GM21717 (cell line): ENCODE data around the gene ORC5.
"Not testable (repeated sequence)": the region's sequence is repeated elsewhere in the genome, so short reads cannot be mapped to it uniquely, and the experiment has no call there.

Experiments
- ATAC-seq: cut with Tn5 transposase; IDR thresholded peaks from one replicate; pipeline ENCODE4 v1.9.1; 2021; ENCODE audit warnings: mild to moderate bottlenecking, moderate library complexity; ENCODE audit not compliant: unreplicated experiment

Gene ORC5

GRCh38 chr7:104196161-104196560 lies 11.7 kb downstream of the ORC5 start:
- no peak for ATAC-seq

GRCh38 chr7:104192434-104192833 lies 15.4 kb downstream of the ORC5 start:
- no peak for ATAC-seq

- ATAC-seq, result no peak
Observed at GRCh38 chr7:104185346-104185745, 22.5 kb downstream of the ORC5 start.

GRCh38 chr7:104179178-104179577 lies 28.6 kb downstream of the ORC5 start:
- ATAC-seq, result no peak

- not testable (repeated sequence) for ATAC-seq
Observed at GRCh38 chr7:104177565-104178083, 30.2 kb downstream of the ORC5 start.

DNA sequence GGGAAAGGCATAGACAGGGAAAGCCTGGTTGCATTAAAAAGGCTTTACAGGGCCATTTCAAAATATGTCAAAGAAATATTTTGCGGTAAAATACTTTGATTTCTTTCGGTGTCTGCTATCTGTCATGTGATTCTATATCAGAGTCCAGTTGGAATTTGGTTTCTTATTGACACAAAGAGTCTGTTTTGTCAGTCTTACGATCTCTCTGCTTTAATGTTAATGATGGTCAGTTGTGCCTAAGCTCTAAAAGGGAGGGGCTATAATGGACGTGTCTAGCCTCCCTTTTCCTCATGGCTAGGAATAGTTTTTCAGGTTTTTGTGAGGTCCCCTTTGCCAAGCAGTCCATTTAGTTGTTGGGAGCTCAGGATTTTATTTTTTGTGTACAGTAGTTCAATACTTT lies 31.5 kb downstream of the ORC5 start:
- ATAC-seq, result no peak

DNA sequence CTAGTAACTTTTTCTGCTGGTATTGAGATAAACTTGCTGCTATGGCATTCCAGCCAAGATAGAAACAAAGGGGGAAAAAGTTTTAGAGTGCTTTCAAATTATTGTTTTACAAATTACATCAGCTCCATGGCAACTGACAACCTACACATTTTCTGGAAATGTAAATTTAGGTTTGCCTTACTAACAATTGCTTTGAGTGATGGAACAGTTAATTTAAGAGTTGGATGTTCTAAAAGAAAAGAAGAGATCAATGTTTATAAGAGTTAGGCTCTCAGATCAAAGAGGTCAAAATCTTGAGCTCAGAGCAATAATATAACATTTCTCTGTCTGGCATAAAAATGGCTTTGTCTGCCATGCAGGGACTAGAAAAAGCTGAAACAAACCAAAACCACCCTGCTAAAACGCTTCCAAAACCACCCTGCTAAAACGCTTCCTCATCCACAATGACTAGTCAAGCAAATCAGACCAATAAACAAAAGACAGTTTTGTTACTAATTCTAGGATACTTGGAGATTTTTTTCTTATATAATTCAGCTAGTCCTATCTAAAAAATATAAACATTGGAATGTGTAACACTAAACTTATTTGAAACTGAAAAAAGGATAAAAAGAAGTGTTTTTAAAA lies 32.3 kb downstream of the ORC5 start:
- no peak for ATAC-seq

- no peak for ATAC-seq
Observed at GRCh38 chr7:104174798-104175197, 33.0 kb downstream of the ORC5 start.

- ATAC-seq, result no peak
Observed at GRCh38 chr7:104162081-104162480, 45.7 kb downstream of the ORC5 start.

- ATAC-seq, result no peak
Observed at GRCh38 chr7:104161244-104161643, 46.6 kb downstream of the ORC5 start.

DNA sequence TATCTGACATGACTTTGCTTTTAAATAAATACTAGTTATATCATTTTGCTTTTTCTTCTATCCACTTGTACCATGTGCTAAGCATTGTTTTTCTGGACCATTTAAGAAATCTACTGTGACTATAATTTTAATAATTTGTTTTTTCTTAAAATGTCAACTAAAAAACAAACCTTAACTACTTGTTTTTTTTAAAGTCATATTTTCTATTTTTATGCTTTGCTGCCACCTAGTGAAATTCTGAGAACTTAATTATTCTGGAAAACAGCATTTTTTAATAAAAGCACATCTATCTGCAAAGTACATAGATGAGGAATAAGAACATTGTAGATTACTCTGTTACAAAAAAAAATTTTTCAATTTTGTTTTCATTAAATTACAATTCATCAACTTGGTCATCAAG lies 47.4 kb downstream of the ORC5 start:
- no peak for ATAC-seq

GRCh38 chr7:104156842-104157277 lies 51.0 kb downstream of the ORC5 start:
- no peak for ATAC-seq

DNA sequence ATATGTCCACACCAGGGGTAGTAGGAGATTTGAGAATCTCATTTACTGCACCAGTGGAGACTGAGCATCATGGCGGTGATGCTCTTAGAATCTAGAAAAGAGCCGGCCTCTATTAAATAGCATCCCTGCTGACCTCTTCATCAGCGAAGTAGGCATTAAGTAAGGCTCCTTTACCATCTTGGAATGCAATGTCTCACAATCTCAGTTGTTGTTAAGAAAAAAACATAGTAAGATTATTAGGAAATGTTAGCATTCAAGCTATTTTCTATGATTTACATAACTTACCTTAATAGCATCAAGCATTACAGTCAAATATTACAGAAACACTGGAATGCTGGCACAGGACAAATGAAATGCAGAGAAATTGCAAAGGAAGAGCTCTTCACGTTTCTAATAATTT lies 54.5 kb downstream of the ORC5 start:
- ATAC-seq, result no peak

DNA sequence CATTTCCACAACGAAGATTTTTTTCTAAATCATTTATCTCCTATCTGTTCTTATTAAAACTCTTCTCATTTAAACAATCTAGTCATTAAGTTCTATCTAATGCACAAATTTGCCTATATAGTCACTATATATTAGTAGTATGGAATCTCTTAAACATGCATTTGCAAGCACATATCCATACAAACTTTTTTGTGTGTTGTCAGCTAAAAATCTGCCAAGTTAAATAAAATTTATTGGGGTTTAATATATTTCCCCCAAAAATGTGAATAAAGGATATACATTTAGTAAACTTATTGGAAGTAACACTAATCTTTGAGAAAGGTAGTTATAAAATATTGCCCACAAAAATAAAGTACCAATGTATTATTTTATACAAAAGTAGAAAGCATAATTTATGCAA lies 55.3 kb downstream of the ORC5 start:
- no peak for ATAC-seq

- ATAC-seq, result no peak
Observed at GRCh38 chr7:104150470-104150869, 57.3 kb downstream of the ORC5 start.

DNA sequence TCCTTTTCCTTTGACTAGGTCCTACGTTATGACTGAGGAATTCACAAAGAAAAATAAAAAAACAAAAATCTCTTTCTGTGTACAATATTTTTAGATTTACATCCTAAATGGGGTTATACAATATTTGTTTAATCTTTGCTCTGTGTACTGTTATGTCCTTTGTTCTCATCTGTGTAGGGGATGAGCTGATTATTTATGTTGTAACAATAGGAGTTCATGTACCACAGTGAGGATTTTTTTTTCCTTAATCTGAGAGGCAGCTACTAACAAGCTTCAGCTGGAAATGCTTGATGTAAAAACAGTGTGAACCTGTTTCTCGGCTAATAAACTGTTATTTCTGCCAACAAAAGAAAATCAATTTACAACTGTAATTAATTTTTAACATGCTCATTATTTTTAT lies 58.0 kb downstream of the ORC5 start:
- ATAC-seq, result no peak

GRCh38 chr7:104142147-104142546 lies 65.7 kb downstream of the ORC5 start:
- no peak for ATAC-seq

DNA sequence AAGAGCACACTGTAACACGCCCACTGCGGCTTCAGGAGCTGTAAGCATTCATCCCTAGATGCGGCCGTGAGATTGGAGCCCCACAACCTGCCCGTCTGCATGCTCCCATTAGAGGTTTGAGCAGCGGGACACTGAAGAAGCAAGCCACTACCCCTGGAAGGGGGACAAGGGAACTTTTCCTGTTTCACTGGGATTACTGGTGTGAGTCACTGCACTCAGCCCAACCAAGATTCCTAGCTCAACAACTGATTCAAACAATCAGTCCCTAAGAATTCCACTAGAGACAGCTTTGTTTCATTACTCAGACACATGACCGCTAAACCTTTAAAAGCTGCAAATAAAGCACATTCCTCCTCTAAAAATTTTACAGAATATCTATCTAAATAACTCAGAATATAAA lies 69.8 kb downstream of the ORC5 start:
- no peak for ATAC-seq

DNA sequence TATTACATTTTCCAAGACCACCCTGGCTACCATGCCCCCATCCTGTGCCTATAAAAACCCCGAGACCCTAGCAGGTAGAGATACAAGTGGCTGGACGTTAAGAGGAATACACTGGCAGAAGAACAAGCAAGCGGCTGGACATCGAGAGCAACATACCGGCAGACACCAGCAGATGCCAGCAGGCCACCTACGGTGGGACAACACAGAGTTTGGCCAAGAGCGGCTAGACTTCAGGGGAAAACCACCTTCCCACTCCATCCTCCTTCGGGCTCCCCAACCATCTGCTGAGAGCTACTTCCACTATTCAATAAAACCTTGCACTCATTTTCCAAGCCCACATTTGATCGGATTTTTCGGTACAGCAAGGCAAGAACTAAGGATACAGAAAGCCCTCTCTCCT lies 70.3 kb downstream of the ORC5 start:
- ATAC-seq, result no peak

GRCh38 chr7:104136981-104137380 lies 70.8 kb downstream of the ORC5 start:
- ATAC-seq, result no peak

GRCh38 chr7:104136561-104136960 lies 71.3 kb downstream of the ORC5 start:
- ATAC-seq, result no peak

- no peak for ATAC-seq
Observed at GRCh38 chr7:104135760-104136558, 71.9 kb downstream of the ORC5 start.
